ENCODE results near the gene PTOV1. TPM values are rescaled to one million over a fixed set of nuclear protein-coding genes. Genes with fewer than 3 reads are reported as not detected.
A peak's percentile ranks its signal among the peaks of the same experiment; 100 is the strongest.

Gene PTOV1
- total and polyA plus RNA-seq, 7 donors: 52.2 to 105 (median 63.8) TPM

DNA sequence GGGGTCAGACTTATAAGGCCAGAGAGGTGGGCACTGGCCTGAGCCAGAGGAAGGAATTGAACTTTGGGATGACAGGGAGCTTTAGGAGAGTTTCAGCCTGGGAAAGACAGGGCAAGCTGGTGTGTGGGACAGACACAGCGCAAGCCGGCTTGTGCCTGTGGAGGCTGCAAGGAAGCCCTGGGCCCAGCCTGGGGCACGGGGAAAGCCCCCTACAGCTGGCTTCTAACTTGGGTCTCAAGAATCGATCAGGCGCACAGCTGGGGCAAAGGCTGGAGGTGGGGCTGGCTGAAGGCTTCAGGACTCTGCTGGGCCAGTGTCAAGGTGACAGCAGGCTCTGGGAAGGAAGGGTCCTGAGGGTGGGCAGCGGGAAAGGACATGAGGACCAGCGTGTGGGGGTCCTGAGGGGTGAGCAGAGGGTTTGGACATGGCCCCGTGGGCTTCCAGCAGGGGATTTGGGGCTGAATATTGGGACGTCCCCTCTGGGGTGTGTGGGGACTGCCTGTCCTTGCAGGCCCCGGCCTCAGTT lies 3.0 kb downstream of the PTOV1 start:
- no peaks in the 10 kb centered on the region for H3K27me3 ChIP-seq
- H3K36me3 ChIP-seq: peaks cover 22 to 47% (median 40%) of the 10 kb centered on the region in 4 donors
- 88 to 92% methylated on average over 10 of the region's 10 CpGs for WGBS, 2 donors
- no peaks in the 10 kb centered on the region for H3K9me3 ChIP-seq
- H3K27ac ChIP-seq: peak overlapping the region in 3 of 4 donors; percentile 4 to 26 (median 16)
- H3K4me3 ChIP-seq: no peak overlapping the region
- no peak for DNase-seq
- intact Hi-C loops (cut with DNase I): no loop called here
- no peak for TF ChIP-seq EP300 (IDR thresholded peaks at IDR 0.05)
- no peak for TF ChIP-seq POLR2AphosphoS5 (IDR thresholded peaks at IDR 0.05)
- TF ChIP-seq POLR2A (IDR thresholded peaks at IDR 0.05): no peak
- TF ChIP-seq, protein P1, sequence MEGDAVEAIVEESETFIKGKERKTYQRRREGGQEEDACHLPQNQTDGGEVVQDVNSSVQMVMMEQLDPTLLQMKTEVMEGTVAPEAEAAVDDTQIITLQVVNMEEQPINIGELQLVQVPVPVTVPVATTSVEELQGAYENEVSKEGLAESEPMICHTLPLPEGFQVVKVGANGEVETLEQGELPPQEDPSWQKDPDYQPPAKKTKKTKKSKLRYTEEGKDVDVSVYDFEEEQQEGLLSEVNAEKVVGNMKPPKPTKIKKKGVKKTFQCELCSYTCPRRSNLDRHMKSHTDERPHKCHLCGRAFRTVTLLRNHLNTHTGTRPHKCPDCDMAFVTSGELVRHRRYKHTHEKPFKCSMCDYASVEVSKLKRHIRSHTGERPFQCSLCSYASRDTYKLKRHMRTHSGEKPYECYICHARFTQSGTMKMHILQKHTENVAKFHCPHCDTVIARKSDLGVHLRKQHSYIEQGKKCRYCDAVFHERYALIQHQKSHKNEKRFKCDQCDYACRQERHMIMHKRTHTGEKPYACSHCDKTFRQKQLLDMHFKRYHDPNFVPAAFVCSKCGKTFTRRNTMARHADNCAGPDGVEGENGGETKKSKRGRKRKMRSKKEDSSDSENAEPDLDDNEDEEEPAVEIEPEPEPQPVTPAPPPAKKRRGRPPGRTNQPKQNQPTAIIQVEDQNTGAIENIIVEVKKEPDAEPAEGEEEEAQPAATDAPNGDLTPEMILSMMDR (IDR thresholded peaks at IDR 0.05): no peak
- H3K4me1 ChIP-seq: peaks cover 0 to 44% (median 33%) of the 10 kb centered on the region in 4 donors

DNA sequence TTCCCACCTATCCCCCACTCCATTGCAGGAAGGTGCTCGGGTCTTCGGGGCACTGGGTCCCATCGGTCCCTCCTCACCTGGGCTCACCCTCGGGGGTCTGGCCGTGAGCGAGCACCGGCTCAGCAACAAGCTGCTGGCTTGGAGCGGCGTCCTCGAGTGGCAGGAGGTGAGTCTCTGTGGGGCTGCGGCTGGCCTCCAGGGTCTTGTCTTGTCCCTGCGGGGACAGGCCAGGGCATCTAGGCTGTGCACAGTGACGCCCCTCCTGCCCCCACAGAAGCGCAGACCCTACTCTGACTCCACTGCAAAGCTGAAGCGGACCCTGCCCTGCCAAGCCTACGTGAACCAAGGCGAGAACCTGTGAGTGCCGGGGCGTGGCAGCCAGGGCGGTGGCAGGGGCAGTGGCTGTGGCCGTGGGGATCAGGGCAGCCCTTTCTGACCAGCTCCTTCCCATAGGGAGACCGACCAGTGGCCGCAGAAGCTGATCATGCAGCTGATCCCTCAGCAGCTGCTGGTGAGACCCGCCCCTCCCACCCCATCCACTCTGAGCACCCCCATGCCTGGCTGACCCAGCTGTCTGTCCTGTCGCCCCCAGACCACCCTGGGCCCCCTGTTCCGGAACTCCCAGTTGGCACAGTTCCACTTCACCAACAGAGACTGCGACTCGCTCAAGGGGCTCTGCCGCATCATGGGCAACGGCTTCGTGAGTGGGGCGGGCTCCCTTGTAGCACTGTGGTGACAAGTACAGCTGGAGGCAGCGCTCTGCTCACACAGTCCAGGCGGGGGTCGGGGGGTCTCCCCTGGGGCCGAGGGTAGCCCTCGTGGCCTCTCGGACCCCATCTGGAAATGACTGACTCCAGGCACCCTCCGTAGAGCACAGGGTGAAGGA lies 3.7 kb downstream of the PTOV1 start:
- H3K36me3 ChIP-seq: peaks cover 22 to 52% (median 44%) of the 10 kb centered on the region in 4 donors
- H3K9me3 ChIP-seq: no peaks in the 10 kb centered on the region
- intact Hi-C loops (cut with DNase I): no loop called here
- TF ChIP-seq POLR2A (IDR thresholded peaks at IDR 0.05) (no peak), EP300 (IDR thresholded peaks at IDR 0.05) (no peak), POLR2AphosphoS5 (IDR thresholded peaks at IDR 0.05) (no peak)
- TF ChIP-seq, protein P1 (IDR thresholded peaks at IDR 0.05): no peak
- peaks cover 0 to 42% (median 33%) of the 10 kb centered on the region in 4 donors for H3K4me1 ChIP-seq
- no peak for DNase-seq
- no peaks in the 10 kb centered on the region for H3K27me3 ChIP-seq
- WGBS, 2 donors: 81 to 88% methylated on average over 39 of the region's 39 CpGs
- peak overlapping the region in 2 of 4 donors; percentile 4 to 26 for H3K27ac ChIP-seq
- H3K4me3 ChIP-seq: no peak overlapping the region

DNA sequence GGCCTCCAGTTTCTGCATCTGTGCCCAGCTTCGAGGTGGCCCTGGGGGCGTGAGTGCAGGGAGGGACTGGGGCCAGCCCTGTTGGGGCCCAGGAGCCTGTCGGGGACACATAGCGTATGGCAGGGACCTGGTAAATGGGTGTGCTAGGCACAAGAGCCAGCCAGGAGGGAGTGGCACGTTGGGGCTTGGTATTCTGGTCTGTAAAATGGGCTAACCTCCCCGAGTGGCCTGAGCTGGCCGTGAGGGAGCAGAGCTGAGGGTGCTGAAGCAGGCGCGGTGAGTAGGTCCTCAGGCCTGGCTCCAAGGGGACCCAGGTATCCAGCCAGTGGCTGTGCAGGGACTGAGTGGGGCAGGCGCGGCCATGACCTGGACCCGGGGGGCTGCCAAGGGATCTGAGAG lies 4.3 kb downstream of the PTOV1 start:
- Histone ChIP-seq H3K27ac (peak overlapping the region in 1 of 4 donors; percentile 5), H3K36me3 (peaks cover 23 to 58% (median 50%) of the 10 kb centered on the region in 4 donors), H3K27me3 (no peaks in the 10 kb centered on the region), H3K4me3 (no peak overlapping the region), H3K4me1 (peaks cover 0 to 38% (median 28%) of the 10 kb centered on the region in 4 donors), H3K9me3 (no peaks in the 10 kb centered on the region)
- intact Hi-C loops (cut with DNase I): no loop called here
- TF ChIP-seq, protein P1 (IDR thresholded peaks at IDR 0.05): no peak
- TF ChIP-seq POLR2AphosphoS5 (IDR thresholded peaks at IDR 0.05) (no peak), POLR2A (IDR thresholded peaks at IDR 0.05) (no peak), EP300 (IDR thresholded peaks at IDR 0.05) (no peak)
- 84 to 90% methylated on average over 12 of the region's 12 CpGs for WGBS, 2 donors
- DNase-seq: no peak

DNA sequence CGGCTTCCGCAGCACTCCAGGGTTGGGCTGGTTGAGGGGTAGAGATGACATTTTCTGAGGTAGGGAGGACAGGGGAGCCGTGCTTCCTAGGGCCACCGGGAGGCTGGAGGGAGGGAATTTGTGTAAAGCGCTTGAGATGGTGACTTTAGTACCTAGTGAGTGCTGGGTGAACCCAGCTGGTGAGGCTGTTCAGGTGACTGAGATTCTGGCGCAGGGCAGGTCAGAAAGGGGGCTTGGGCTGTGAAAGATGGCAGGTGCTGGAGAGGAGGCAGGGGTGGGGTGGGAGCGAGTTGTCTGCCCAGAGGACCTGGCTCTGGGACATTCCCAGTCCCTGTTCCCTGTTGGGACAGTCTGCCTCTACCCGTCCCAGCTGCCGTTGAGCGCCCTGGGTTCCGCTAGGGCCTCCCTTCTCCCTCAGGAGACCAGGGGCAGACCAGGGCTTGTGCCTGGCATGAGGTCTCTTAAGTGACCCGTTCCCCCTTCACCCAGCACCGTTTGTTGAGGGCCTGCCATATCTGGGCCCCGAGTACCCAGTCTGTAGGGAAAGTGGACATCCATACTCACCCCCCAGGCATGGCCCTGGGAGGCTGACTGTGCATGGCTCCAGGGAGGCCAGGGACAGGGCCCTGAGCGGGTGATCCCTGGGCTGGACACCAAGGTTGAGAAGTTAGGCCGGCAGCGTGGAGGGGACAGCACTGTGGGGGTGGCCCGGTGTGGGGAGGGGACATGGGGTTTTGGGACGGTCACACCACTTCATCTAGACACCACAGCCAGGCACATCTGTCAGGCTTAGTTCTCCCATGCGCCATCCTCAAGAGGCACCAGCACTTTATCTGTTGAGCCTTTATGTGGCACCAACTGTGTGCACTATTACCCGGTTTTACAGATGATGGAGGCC lies 5.0 kb downstream of the PTOV1 start:
- Histone ChIP-seq H3K4me1 (peaks cover 0 to 44% (median 31%) of the 10 kb centered on the region in 4 donors), H3K4me3 (no peak overlapping the region), H3K27ac (peak overlapping the region in 2 of 4 donors; percentile 16 to 17), H3K9me3 (no peaks in the 10 kb centered on the region), H3K27me3 (no peaks in the 10 kb centered on the region), H3K36me3 (peaks cover 28 to 65% (median 51%) of the 10 kb centered on the region in 4 donors)
- intact Hi-C loops (cut with DNase I): no loop called here
- WGBS, 2 donors: 84 to 86% methylated on average over 21 of the region's 21 CpGs
- DNase-seq: no peak
- TF ChIP-seq, protein P1 (IDR thresholded peaks at IDR 0.05): no peak
- no peak for TF ChIP-seq EP300 (IDR thresholded peaks at IDR 0.05)
- no peak for TF ChIP-seq POLR2A (IDR thresholded peaks at IDR 0.05)
- TF ChIP-seq POLR2AphosphoS5 (IDR thresholded peaks at IDR 0.05): no peak
